Cardiac muscle cell (in vitro differentiated cells and primary cell): Measurements from ENCODE around the gene TPO. TPM values are rescaled to one million over a fixed set of nuclear protein-coding genes. Genes with fewer than 3 reads are reported as not detected.

Experiments
- DNase-seq, 2 donors: peaks; one replicate each; pipeline versions ENCODE4 v3.0.0 to v3.0.0-alpha.2; 2010 to 2017; ENCODE audit warnings: low read depth in 1 of 2, low spot score in 1 of 2
- H3K27ac ChIP-seq: fragments of 200-600 bp; sonication (generic); 2 replicates; pipeline ENCODE4 v1.5.1; 2016
- H3K27me3 ChIP-seq: fragments of 200-600 bp; sonication (generic); 2 replicates; pipeline ENCODE4 v1.6.0; 2016; ENCODE audit warnings: control low read depth
- H3K36me3 ChIP-seq: fragments of 200-600 bp; sonication (generic); 2 replicates; pipeline ENCODE4 v1.5.1; 2016; ENCODE audit warnings: control low read depth
- H3K4me1 ChIP-seq: fragments of 200-600 bp; sonication (generic); 2 replicates; pipeline ENCODE4 v1.8.1; 2017; ENCODE audit warnings: low read depth, mild to moderate bottlenecking, mixed run types
- H3K4me3 ChIP-seq: fragments of 200-600 bp; sonication (generic); 2 replicates; pipeline ENCODE4 v1.5.1; 2016; ENCODE audit warnings: mild to moderate bottlenecking
- H3K9me3 ChIP-seq: fragments of 200-600 bp; sonication (generic); 2 replicates; pipeline ENCODE4 v1.5.1; 2017; ENCODE audit warnings: low read depth, mild to moderate bottlenecking, control low read depth
- CTCF ChIP-seq: IDR thresholded peaks from 2 replicates; pipeline ENCODE4 v1.5.1; 2012; ENCODE audit warnings: low read depth, mild to moderate bottlenecking, low read length
- polyA plus RNA-seq: library from polyadenylated mRNA; unstranded; fragments of >200 nt; fragmentation: Nextera tagmentation; extraction: Ambion mirVana; gene quantifications from 2 replicates; pipeline ENCODE4 v1.2.1, GENCODE V29; 2016
- total RNA-seq: library from RNA; depleted of rRNA; stranded (reverse); fragments of >200 nt; gene quantifications from 2 replicates; pipeline ENCODE4 v1.2.3, GENCODE V29; 2016

TPO gene
- total and polyA plus RNA-seq, 2 experiments from 2014 or later, result 0.46 to 0.71 TPM

- H3K9me3 ChIP-seq, result no peaks in the 10 kb centered on the region
- no peaks in the 10 kb centered on the region for H3K4me1 ChIP-seq
- no peaks in the 10 kb centered on the region for H3K36me3 ChIP-seq
- no peak for TF ChIP-seq CTCF
- H3K4me3 ChIP-seq, result no peak overlapping the region
- H3K27ac ChIP-seq, result no peak overlapping the region
- H3K27me3 ChIP-seq, result no peaks in the 10 kb centered on the region
- DNase-seq, result no peak
Measured at GRCh38 chr2:1462994-1463393, 49.7 kb downstream of the TPO start.

- TF ChIP-seq CTCF, result no peak
- Histone ChIP-seq H3K27ac (no peak overlapping the region), H3K27me3 (no peaks in the 10 kb centered on the region), H3K4me1 (no peaks in the 10 kb centered on the region), H3K36me3 (no peaks in the 10 kb centered on the region), H3K9me3 (no peaks in the 10 kb centered on the region), H3K4me3 (no peak overlapping the region)
- no peak for DNase-seq
Measured at GRCh38 chr2:1472350-1472749, 59.1 kb downstream of the TPO start.

GRCh38 chr2:1476617-1477195, 63.4 kb downstream of the TPO start:
- Histone ChIP-seq H3K36me3 (no peaks in the 10 kb centered on the region), H3K4me1 (no peaks in the 10 kb centered on the region), H3K9me3 (no peaks in the 10 kb centered on the region), H3K4me3 (no peak overlapping the region), H3K27ac (no peak overlapping the region), H3K27me3 (no peaks in the 10 kb centered on the region)
- DNase-seq, result no peak
- TF ChIP-seq CTCF, result no peak

GRCh38 chr2:1477196-1478040, 64.2 kb downstream of the TPO start:
- TF ChIP-seq CTCF, result no peak

GRCh38 chr2:1478311-1479305, 65.3 kb downstream of the TPO start:
- Histone ChIP-seq H3K27ac (no peak overlapping the region), H3K9me3 (no peaks in the 10 kb centered on the region), H3K4me3 (no peak overlapping the region), H3K36me3 (no peaks in the 10 kb centered on the region), H3K27me3 (no peaks in the 10 kb centered on the region), H3K4me1 (no peaks in the 10 kb centered on the region)
- TF ChIP-seq CTCF, result no peak
- DNase-seq, result no peak

More at GRCh38 chr2:1477196-1478040, 64.2 kb downstream of the TPO start:
- H3K9me3 ChIP-seq, result no peaks in the 10 kb centered on the region
- no peak overlapping the region for H3K4me3 ChIP-seq
- H3K27me3 ChIP-seq, result no peaks in the 10 kb centered on the region
- no peak overlapping the region for H3K27ac ChIP-seq
- DNase-seq, result no peak
- H3K4me1 ChIP-seq, result no peaks in the 10 kb centered on the region
- H3K36me3 ChIP-seq, result no peaks in the 10 kb centered on the region
